ENCODE results near the gene RTKN.
"Not testable (repeated sequence)": the region's sequence is repeated elsewhere in the genome, so short reads cannot be mapped to it uniquely, and the experiment has no call there.

Gene RTKN

DNA sequence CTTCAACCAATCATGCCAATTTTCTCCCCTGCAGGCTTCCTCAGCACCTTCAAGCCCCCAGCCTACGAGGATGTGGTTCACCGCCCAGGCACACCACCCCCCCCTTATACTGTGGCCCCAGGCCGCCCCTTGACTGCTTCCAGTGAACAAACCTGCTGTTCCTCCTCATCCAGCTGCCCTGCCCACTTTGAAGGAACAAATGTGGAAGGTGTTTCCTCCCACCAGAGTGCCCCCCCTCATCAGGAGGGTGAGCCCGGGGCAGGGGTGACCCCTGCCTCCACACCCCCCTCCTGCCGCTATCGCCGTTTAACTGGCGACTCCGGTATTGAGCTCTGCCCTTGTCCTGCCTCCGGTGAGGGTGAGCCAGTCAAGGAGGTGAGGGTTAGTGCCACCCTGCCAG is 18.4 kb upstream of the RTKN start:
- DNase-seq, result not testable (repeated sequence)

DNA sequence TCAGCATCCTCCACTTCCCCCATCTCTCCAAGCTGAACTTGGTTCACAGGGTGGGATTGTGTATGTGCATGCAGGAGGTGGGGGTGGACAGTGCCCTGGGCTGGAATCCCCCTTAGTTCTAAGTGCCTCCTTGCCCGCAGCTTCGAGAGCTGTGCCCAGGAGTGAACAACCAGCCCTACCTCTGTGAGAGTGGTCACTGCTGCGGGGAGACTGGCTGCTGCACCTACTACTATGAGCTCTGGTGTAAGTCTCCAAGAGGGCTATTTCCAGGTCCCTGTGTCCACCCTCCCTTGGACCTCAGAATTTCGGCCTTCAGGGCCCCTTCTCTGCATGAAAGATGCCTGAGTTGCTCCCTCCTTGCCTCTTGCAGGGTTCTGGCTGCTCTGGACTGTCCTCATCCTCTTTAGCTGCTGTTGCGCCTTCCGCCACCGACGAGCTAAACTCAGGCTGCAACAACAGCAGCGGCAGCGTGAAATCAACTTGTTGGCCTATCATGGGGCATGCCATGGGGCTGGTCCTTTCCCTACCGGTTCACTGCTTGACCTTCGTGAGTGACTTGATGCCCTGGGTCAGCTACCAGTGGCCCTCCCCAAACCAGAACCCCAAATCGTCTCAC is 17.9 kb upstream of the RTKN start:
- DNase-seq, result not testable (repeated sequence)

- DNase-seq, result no peak
Observed at GRCh38 chr2:74458938-74459363, 17.2 kb upstream of the RTKN start.

DNA sequence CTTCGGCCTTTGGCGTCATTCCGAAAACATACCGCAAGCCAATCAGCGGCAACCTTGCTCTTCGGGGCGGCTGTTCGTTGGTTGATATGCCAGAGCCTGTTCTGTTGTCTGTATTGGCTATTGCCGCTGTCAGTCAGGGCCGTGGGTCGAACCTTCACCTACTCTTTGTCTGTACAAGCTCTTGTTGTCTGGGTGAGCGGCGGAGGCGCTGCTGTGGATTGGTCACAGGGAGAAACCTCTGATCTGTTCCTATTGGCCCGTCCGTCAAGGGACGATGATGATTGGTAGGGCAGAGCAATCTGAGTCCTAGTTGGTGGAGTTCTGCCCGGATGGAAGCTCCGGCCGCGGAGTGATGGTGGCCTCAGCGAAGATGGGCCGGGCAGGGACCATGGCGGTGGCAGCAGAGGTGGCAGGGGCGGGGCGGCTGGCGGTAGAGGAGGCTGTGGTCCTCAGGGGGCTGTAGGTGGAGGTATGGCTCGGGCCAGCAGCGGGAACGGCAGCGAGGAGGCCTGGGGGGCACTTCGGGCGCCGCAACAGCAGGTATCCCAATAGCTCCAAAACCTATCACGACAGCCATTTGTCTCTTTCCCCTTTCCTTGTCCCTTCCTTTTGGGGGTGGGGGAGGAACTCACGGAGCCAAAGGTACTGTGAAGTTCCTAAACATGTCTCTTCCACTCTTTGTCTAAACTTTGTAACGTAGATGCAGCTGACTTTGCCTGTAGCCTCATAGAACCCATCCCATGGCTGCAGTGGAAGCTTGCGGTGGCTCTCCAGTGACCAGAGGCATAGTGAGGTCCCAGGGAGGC is 16.6 kb upstream of the RTKN start, which contains the start of gene WBP1:
TSS of gene WBP1 (plus strand) at position 307 of the 806 bp plus-strand sequence. CDS start at position 472, 165 bp downstream.
- DNase-seq, result peak; percentile 99

DNA sequence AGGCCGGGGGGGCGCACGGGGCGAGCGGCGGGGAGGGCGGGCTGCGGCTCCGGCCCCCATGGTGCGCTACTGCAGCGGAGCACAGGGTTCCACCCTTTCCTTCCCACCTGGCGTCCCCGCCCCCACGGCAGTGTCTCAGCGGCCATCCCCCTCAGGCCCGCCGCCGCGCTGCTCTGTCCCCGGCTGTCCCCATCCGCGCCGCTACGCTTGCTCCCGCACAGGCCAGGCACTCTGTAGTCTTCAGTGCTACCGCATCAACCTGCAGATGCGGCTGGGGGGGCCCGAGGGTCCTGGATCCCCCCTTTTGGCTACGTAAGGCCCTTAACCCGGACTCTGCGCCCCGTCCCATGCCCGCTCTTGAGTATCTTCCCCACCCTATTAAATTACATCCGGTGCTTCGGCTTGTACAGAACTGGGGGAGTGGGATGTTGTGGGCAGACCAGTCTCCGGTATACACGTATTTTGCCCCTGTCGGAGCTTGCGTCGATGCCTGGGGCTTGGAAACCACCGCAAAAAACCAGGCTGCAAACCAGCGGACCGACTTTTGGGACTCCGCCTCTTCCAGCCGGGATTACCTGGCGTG is 15.9 kb upstream of the RTKN start:
- no peak for DNase-seq

DNA sequence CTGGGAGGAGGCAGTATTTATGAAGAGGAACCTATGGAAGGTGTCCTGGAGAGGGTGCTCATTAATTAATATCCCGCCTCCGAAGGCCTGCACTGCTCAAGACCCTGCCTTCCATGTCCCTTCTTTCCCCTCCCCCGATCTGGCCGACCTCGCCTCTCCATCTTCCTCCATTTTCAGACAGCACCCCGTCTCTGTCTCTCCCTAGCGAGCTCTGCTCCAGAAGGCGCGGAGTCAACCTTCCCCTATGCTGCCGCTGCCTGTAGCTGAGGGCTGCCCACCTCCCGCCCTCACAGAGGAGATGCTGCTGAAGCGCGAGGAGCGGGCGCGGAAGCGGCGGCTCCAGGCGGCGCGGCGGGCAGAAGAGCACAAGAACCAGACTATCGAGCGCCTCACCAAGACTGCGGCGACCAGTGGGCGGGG is 15.4 kb upstream of the RTKN start:
- peak; percentile 72 for DNase-seq

GRCh38 chr2:74454654-74455511 is 13.1 kb upstream of the RTKN start, which contains the start of gene INO80B:
Gene INO80B, plus strand, starts transcription at chr2:74455087. Its CDS starts 30 bp downstream, at chr2:74455117.
- DNase-seq, result peak; percentile 96

DNA sequence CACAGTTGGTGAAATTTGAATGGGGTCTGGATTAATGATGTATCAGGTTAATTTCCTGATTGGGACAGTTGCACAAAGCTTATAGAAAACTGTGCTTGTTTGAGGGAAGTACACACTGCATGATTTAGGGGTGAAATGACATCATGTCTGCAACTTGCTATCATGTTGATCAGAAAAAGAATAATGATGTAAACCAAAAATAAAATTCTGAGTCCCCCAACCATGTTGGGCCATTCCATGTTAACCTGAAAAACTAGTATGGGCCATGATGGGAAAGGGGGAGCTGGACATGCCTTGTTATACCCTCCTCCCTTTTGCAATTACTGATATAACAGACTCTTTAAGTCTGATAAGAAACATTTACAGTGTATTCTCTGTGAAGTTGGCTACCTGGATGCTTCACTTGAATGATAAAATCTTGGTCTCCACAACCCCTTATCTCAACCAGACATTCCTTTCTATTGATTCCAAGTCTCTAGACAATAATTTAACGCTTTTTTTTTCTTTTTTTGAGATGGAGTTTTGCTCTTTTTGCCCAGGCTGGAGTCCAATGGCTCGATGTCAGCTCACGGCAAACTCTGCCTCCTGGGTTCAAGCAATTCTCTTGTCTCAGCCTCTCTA is 8.9 kb upstream of the RTKN start:
- no peak for DNase-seq

- no peak for DNase-seq
Observed at GRCh38 chr2:74448771-74449170, 7.0 kb upstream of the RTKN start.

- no peak for DNase-seq
Observed at GRCh38 chr2:74447230-74447999, 5.7 kb upstream of the RTKN start.

GRCh38 chr2:74444498-74445318 is 3.0 kb upstream of the RTKN start:
- no peak for DNase-seq

- DNase-seq, result not testable (repeated sequence)
Observed at GRCh38 chr2:74442483-74443297, 953 bp upstream of the RTKN start.

DNA sequence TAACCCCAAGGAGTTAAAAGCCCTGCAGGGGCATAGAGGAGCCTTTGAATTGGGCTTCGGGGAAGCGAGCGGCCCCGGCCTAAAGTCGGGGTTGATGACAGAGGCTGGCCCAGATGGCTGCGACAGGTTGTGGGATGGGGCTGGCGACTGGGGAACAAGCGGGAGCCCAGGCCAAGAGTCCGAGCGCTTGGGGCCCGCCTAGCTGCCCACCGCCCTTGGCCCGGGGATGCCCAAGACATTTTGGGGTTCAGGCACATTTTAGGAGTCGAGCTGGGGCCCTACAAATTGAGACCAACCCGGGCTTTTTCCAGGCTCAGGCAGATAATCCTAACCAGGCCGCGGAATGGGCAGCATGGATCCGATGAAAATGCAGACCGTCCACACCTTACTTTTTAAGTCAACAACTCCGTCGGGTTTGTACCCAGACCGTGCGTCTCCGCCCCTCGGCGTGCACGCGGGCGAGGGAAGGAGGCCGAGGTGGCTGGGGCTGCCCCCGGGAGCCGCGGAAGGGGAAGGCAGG is 507 bp downstream of the RTKN start:
- DNase-seq, result no peak

GRCh38 chr2:74440378-74441169 is 1.2 kb downstream of the RTKN start:
- peak; percentile 81 for DNase-seq

- no peak for DNase-seq
Observed at GRCh38 chr2:74439803-74440377, 1.8 kb downstream of the RTKN start.

DNA sequence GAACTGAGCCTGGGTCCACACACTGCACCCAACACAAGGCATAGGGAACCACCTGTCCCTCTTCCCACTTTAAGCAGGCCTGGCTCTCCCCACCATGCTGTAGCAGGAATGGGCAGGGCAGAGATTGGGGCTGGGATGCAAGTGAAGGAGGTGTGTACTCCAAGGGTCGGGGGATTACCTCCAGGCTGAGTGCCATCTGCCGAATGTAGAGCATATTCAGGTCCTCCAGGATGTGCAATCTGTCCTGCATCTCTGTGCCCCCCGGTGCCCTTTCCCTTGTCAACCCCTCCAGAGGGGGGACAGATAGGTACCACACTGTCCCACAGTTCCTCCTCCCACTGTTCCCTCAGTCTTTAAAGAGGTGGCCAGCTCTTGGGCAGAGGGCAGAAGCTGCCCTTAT is 2.4 kb downstream of the RTKN start:
- no peak for DNase-seq

DNA sequence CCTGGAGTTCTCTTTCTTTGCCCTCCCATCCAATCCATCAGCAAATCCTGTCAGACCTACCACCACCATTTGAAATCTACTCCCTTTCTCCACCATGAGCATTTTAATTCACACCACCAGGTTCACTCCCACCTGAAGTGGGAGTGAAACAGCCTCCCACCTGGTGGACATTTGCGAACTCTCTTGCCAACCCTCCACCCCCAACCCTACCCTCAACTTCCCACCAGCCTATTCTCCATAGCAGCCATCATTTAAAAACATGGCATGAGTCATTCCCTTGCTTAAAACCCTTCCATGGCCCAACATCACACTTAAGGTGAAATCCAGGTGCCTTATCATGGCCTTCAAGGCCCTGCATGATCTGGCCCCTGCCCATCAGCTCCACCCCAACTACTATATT is 3.5 kb downstream of the RTKN start:
- DNase-seq, result no peak
